Left lung (tissue), 10 donors: ENCODE measurements around the gene ABCG1. TPM values are rescaled to one million over a fixed set of nuclear protein-coding genes. Genes with fewer than 3 reads are reported as not detected.

Experiments used
- ATAC-seq: fragments of 200-7000 bp; cut with Tn5 transposase; one replicate; pipeline ENCODE4 v1.9.1; 2020; ENCODE audit warnings: moderate library complexity
- DNase-seq, 4 donors: peaks; one replicate each; pipeline ENCODE4 v3.0.0-alpha.2; 2013 to 2020
- H3K27ac ChIP-seq, 2 donors: fragments of 200-600 bp; sonication (generic) in 1 of 2; one replicate each; pipeline versions ENCODE4 v1.5.0 to v1.8.0; 2020 to 2021
- H3K27me3 ChIP-seq, 2 donors: fragments of 200-600 bp; sonication (generic) in 1 of 2; one replicate each; pipeline versions ENCODE4 v1.5.0 to v1.8.0; 2020 to 2021
- H3K36me3 ChIP-seq, 2 donors: fragments of 200-600 bp; sonication (generic) in 1 of 2; one replicate each; pipeline versions ENCODE4 v1.5.0 to v1.8.0; 2020 to 2021
- H3K4me1 ChIP-seq, 2 donors: fragments of 200-600 bp; one replicate each; pipeline ENCODE4 v1.8.0; 2021
- H3K4me3 ChIP-seq, 2 donors: fragments of 200-600 bp; sonication (generic) in 1 of 2; one replicate each; pipeline versions ENCODE4 v1.5.0 to v1.8.0; 2020 to 2021; ENCODE audit warnings: mild to moderate bottlenecking in 1 of 2
- H3K9me3 ChIP-seq, 2 donors: fragments of 200-600 bp; sonication (generic) in 1 of 2; one replicate each; pipeline versions ENCODE4 v1.5.0 to v1.8.0; 2020 to 2021
- CTCF ChIP-seq, 2 donors: fragments of 200-600 bp; sonication (generic) in 1 of 2; IDR thresholded peaks; one replicate each; pipeline versions ENCODE4 v1.5.0 to v1.8.0; 2021; ENCODE audit warnings: antibody characterized with exemption in 2 of 2
- intact Hi-C, 2 donors: fragments of 100-400 bp; cut with DNase I; formaldehyde crosslinking; loops; one replicate each; pipeline versions ENCODE4 v1.11.2 to v1.14.2; 2022
- polyA plus RNA-seq, 6 donors: library from polyadenylated mRNA; unstranded; fragments of 120-200 nt; gene quantifications; one replicate each; pipeline ENCODE4 v1.2.1, GENCODE V29; 2013; ENCODE audit not compliant: insufficient read length in 6 of 6
- total RNA-seq, 2 donors: library from RNA; stranded (reverse); fragmentation: NEBNext Ultra II Directional; extraction: Animal tissue kit (Norgen Biotek cat#: 25700); gene quantifications; one replicate each; pipeline ENCODE4 v1.2.1, GENCODE V29; 2021
- donor health status: DM: no; HTN: yes; CAD: no.
- donor health status: DM: no; HTN: no; CAD: no.

Gene ABCG1
- total and polyA plus RNA-seq, 8 donors: 6.8 to 53.8 (median 10.5) TPM

DNA sequence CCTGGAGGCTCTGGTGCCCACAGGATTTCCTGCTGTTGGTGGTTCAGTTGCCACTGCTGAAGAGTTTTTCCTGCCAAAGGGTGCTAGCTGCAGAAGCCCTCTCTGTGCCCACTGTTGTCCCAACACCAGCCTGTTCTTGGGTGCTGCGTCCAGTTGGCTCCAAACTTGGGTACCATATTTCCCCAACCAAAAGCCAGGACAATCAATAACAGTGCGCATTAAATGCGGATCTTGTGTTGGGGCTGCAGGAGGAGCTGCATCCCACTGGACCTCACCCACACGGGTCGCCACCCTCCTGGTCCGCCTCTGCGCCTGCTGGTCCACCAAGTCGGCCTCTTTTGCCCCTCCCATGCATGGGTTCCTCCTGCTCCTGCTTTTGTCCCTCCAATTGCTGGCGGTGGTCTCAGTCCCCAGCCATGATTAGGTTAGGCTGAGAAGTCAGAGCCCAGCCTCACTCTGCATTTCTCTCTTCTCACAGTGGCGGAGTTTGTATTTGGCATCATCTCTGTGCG is 9.8 kb downstream of the ABCG1 start:
- Histone ChIP-seq H3K9me3 (no peaks in the 10 kb centered on the region), H3K36me3 (peaks cover 0 to 4% of the 10 kb centered on the region in 2 donors), H3K4me1 (peaks cover 34 to 72% of the 10 kb centered on the region in 2 donors), H3K27me3 (no peaks in the 10 kb centered on the region), H3K4me3 (no peak overlapping the region), H3K27ac (peak overlapping the region; percentile 63 to 76)
- ATAC-seq (no peak), DNase-seq (no peak)
- intact Hi-C loops: no loop called here
- no peak for TF ChIP-seq CTCF (IDR thresholded peaks at IDR 0.05)

DNA sequence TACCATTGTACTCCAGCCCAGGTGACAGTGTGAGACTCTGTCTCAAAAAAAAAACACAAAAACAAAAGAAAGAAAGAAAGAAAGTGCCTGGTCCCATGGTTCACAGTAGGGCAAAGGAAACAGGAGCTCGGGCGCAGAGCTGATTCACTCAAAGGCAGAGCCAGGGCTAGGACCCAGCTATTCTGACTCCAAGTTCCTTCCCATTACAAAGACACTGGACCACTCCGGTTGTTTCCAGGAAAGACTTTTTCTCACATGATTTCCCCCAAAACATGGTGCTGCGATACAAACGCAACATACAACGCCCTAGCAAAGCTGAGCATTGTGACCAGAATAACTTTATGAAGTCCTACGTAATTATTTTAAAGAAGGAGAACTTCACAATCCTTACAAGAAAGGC is 10.7 kb downstream of the ABCG1 start:
- H3K9me3 ChIP-seq: no peaks in the 10 kb centered on the region
- peaks cover 0 to 4% of the 10 kb centered on the region in 2 donors for H3K36me3 ChIP-seq
- H3K4me3 ChIP-seq: no peak overlapping the region
- peaks cover 41 to 81% of the 10 kb centered on the region in 2 donors for H3K4me1 ChIP-seq
- no peak overlapping the region for H3K27ac ChIP-seq
- H3K27me3 ChIP-seq: no peaks in the 10 kb centered on the region
- DNase-seq (no peak), ATAC-seq (no peak)
- intact Hi-C loops: no loop called here
- no peak for TF ChIP-seq CTCF (IDR thresholded peaks at IDR 0.05)

DNA sequence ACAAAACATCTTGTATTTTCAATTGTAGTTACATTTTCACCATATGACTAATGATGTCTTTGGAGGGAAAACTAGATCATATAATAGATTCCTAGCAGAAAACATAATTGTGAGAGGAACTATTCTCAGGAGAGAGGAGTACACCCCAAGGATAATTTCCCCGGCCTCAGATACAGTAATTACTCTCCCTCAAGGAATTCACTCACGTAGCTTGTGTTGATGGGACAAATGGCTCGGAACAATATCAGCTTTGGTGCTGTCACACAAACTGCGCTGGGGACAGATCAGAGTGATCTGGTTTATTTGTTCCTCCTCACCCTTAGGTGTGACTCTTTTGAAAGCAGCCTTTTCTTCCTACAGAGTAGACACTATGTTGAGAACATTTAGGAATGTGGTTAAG is 11.2 kb downstream of the ABCG1 start:
- no peak overlapping the region for H3K4me3 ChIP-seq
- intact Hi-C loops: no loop called here

DNA sequence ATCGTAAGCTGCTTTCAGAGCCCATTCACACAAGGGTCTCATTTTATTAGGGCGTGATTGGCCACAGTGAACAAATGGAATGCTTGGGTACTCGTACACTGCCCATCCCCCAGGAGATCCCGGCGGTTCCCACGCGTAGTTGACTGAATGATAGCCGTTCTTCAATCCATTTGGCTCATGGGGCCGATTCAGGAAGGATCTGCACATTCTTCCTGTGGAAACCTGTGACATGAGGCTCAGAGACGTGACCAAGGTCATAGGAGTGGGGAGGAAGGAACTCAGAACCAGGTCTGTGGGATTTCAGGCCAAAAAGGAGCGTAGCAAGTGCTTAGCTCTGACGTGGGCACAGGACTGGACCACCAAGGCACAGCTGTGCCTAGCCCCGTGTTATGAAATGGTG is 11.7 kb downstream of the ABCG1 start:
- intact Hi-C loops: no loop called here
- no peak overlapping the region for H3K4me3 ChIP-seq
- TF ChIP-seq CTCF (IDR thresholded peaks at IDR 0.05): no peak
- no peak for ATAC-seq
- peaks cover 48 to 91% of the 10 kb centered on the region in 2 donors for H3K4me1 ChIP-seq
- peak overlapping the region; percentile 8 to 25 for H3K27ac ChIP-seq
- DNase-seq: no peak
- H3K27me3 ChIP-seq: no peaks in the 10 kb centered on the region
- H3K36me3 ChIP-seq: peaks cover 0 to 3% of the 10 kb centered on the region in 2 donors
- H3K9me3 ChIP-seq: no peaks in the 10 kb centered on the region

More for the DNA sequence above, 11.2 kb downstream of the ABCG1 start:
- ATAC-seq (no peak), DNase-seq (no peak)
- H3K4me1 ChIP-seq: peaks cover 44 to 86% of the 10 kb centered on the region in 2 donors
- no peak for TF ChIP-seq CTCF (IDR thresholded peaks at IDR 0.05)
- no peaks in the 10 kb centered on the region for H3K9me3 ChIP-seq
- H3K36me3 ChIP-seq: peaks cover 0 to 4% of the 10 kb centered on the region in 2 donors
- H3K27me3 ChIP-seq: no peaks in the 10 kb centered on the region
- no peak overlapping the region for H3K27ac ChIP-seq

GRCh38 chr21:42231756-42232155 is 12.8 kb downstream of the ABCG1 start:
- Histone ChIP-seq H3K27me3 (no peaks in the 10 kb centered on the region), H3K9me3 (no peaks in the 10 kb centered on the region), H3K27ac (peak overlapping the region in 1 of 2 donors; percentile 25), H3K36me3 (no peaks in the 10 kb centered on the region), H3K4me3 (no peak overlapping the region), H3K4me1 (peaks cover 52 to 98% of the 10 kb centered on the region in 2 donors)
- no peak for TF ChIP-seq CTCF (IDR thresholded peaks at IDR 0.05)
- no peak for DNase-seq
- no peak for ATAC-seq
- intact Hi-C loops: no loop called here
